Measurements from ENCODE around the gene GSDME. TPM values are rescaled to one million over a fixed set of nuclear protein-coding genes. Genes with fewer than 3 reads are reported as not detected.
A peak's percentile ranks its signal among the peaks of the same experiment; 100 is the strongest.

GSDME gene
- total RNA-seq, 2 donors from 2014 or later = 3.5 to 5.2 TPM

GRCh38 chr7:24669971-24670591 lies 87.2 kb downstream of the GSDME start:
- Mint-ChIP-seq H3K9me3 (no peaks in the 10 kb centered on the region), H3K27me3 (no peaks in the 10 kb centered on the region), H3K27ac (no peak overlapping the region), H3K36me3 (no peaks in the 10 kb centered on the region), H3K4me1 (ENCODE audit: low read depth in 2 of 2) (no peaks in the 10 kb centered on the region), H3K4me3 (no peak overlapping the region)
- ATAC-seq = no peak
- DNase-seq (ENCODE audit: low spot score) = no peak

- no peak for ATAC-seq
- no peak for DNase-seq (ENCODE audit: low spot score)
- Mint-ChIP-seq H3K4me3 (no peak overlapping the region), H3K4me1 (ENCODE audit: low read depth in 2 of 2) (no peaks in the 10 kb centered on the region), H3K27ac (no peak overlapping the region), H3K9me3 (no peaks in the 10 kb centered on the region), H3K36me3 (no peaks in the 10 kb centered on the region), H3K27me3 (no peaks in the 10 kb centered on the region)
Measured at GRCh38 chr7:24668927-24669635, 88.2 kb downstream of the GSDME start.

GRCh38 chr7:24665564-24666294 lies 91.5 kb downstream of the GSDME start:
- DNase-seq (ENCODE audit: low spot score) = no peak
- Mint-ChIP-seq H3K4me1 (ENCODE audit: low read depth in 2 of 2) (no peaks in the 10 kb centered on the region), H3K9me3 (no peaks in the 10 kb centered on the region)

GRCh38 chr7:24660546-24660945 lies 96.7 kb downstream of the GSDME start:
- H3K9me3 Mint-ChIP-seq = no peaks in the 10 kb centered on the region
- DNase-seq (ENCODE audit: low spot score) = no peak
- no peaks in the 10 kb centered on the region for H3K36me3 Mint-ChIP-seq
- no peak overlapping the region for H3K4me3 Mint-ChIP-seq
- H3K27ac Mint-ChIP-seq = no peak overlapping the region
- no peaks in the 10 kb centered on the region for H3K27me3 Mint-ChIP-seq
- ATAC-seq = no peak
- no peaks in the 10 kb centered on the region for H3K4me1 Mint-ChIP-seq (ENCODE audit: low read depth in 2 of 2)

More at GRCh38 chr7:24665564-24666294, 91.5 kb downstream of the GSDME start:
- H3K27me3 Mint-ChIP-seq = no peaks in the 10 kb centered on the region
- no peak for ATAC-seq
- no peak overlapping the region for H3K27ac Mint-ChIP-seq
- no peak overlapping the region for H3K4me3 Mint-ChIP-seq
- H3K36me3 Mint-ChIP-seq = no peaks in the 10 kb centered on the region

- no peaks in the 10 kb centered on the region for H3K36me3 Mint-ChIP-seq
- H3K27ac Mint-ChIP-seq = no peak overlapping the region
- H3K9me3 Mint-ChIP-seq = no peaks in the 10 kb centered on the region
- H3K4me1 Mint-ChIP-seq (ENCODE audit: low read depth in 2 of 2) = no peaks in the 10 kb centered on the region
- no peak for DNase-seq (ENCODE audit: low spot score)
- no peak overlapping the region for H3K4me3 Mint-ChIP-seq
- ATAC-seq = no peak
- H3K27me3 Mint-ChIP-seq = no peaks in the 10 kb centered on the region
Measured at GRCh38 chr7:24659505-24659904, 97.8 kb downstream of the GSDME start.

GRCh38 chr7:24657980-24658379 lies 99.3 kb downstream of the GSDME start:
- DNase-seq (ENCODE audit: low spot score) (no peak), ATAC-seq (no peak)
- Mint-ChIP-seq H3K4me1 (ENCODE audit: low read depth in 2 of 2) (peaks cover 3 to 8% of the 10 kb centered on the region in 2 donors), H3K27ac (no peak overlapping the region), H3K27me3 (no peaks in the 10 kb centered on the region), H3K4me3 (no peak overlapping the region), H3K36me3 (no peaks in the 10 kb centered on the region), H3K9me3 (no peaks in the 10 kb centered on the region)

GRCh38 chr7:24656608-24657007 lies 100.7 kb downstream of the GSDME start:
- H3K36me3 Mint-ChIP-seq = no peaks in the 10 kb centered on the region
- no peaks in the 10 kb centered on the region for H3K9me3 Mint-ChIP-seq
- no peak overlapping the region for H3K27ac Mint-ChIP-seq
- no peaks in the 10 kb centered on the region for H3K27me3 Mint-ChIP-seq
- no peak overlapping the region for H3K4me3 Mint-ChIP-seq
- no peak for ATAC-seq
- DNase-seq (ENCODE audit: low spot score) = no peak
- H3K4me1 Mint-ChIP-seq (ENCODE audit: low read depth in 2 of 2) = peaks cover 6 to 13% of the 10 kb centered on the region in 2 donors

- DNase-seq (ENCODE audit: low spot score) (no peak), ATAC-seq (no peak)
- Mint-ChIP-seq H3K27ac (no peak overlapping the region), H3K27me3 (no peaks in the 10 kb centered on the region), H3K36me3 (no peaks in the 10 kb centered on the region), H3K4me1 (ENCODE audit: low read depth in 2 of 2) (peaks cover 6 to 13% of the 10 kb centered on the region in 2 donors), H3K9me3 (no peaks in the 10 kb centered on the region), H3K4me3 (no peak overlapping the region)
Measured at GRCh38 chr7:24654305-24654704, 103.0 kb downstream of the GSDME start.

- H3K27me3 Mint-ChIP-seq = no peaks in the 10 kb centered on the region
- no peaks in the 10 kb centered on the region for H3K9me3 Mint-ChIP-seq
- DNase-seq (ENCODE audit: low spot score) (no peak), ATAC-seq (no peak)
- H3K4me1 Mint-ChIP-seq (ENCODE audit: low read depth in 2 of 2) = peaks cover 6 to 13% of the 10 kb centered on the region in 2 donors
- H3K4me3 Mint-ChIP-seq = peak overlapping the region; percentile 58
- no peaks in the 10 kb centered on the region for H3K36me3 Mint-ChIP-seq
- peak overlapping the region in 1 of 2 donors; percentile 78 for H3K27ac Mint-ChIP-seq
Measured at GRCh38 chr7:24653316-24654085, 103.8 kb downstream of the GSDME start.

- H3K4me3 Mint-ChIP-seq = no peak overlapping the region
- H3K9me3 Mint-ChIP-seq = no peaks in the 10 kb centered on the region
- DNase-seq (ENCODE audit: low spot score) (no peak), ATAC-seq (no peak)
- H3K27ac Mint-ChIP-seq = no peak overlapping the region
- H3K4me1 Mint-ChIP-seq (ENCODE audit: low read depth in 2 of 2) = peaks cover 6 to 13% of the 10 kb centered on the region in 2 donors
- no peaks in the 10 kb centered on the region for H3K36me3 Mint-ChIP-seq
- no peaks in the 10 kb centered on the region for H3K27me3 Mint-ChIP-seq
Measured at GRCh38 chr7:24652251-24652939, 104.9 kb downstream of the GSDME start.

Other genes with a start within 250 kb of the GSDME start
- 10 to 100 TPM; 12.7 to 13.7 TPM for gene PALS2, start 184.0 kb downstream of the GSDME start, total RNA-seq
- 10 to 100 TPM; 34.7 to 70.4 TPM for gene OSBPL3, start 222.7 kb upstream of the GSDME start, total RNA-seq